ENCODE results near the gene WDR64. TPM values are rescaled to one million over a fixed set of nuclear protein-coding genes. Genes with fewer than 3 reads are reported as not detected.
A peak's percentile ranks its signal among the peaks of the same experiment; 100 is the strongest.

Gene WDR64
- total and polyA plus RNA-seq, 2 of the 4 experiments (the other 2 are of a cell fraction): not detected

DNA sequence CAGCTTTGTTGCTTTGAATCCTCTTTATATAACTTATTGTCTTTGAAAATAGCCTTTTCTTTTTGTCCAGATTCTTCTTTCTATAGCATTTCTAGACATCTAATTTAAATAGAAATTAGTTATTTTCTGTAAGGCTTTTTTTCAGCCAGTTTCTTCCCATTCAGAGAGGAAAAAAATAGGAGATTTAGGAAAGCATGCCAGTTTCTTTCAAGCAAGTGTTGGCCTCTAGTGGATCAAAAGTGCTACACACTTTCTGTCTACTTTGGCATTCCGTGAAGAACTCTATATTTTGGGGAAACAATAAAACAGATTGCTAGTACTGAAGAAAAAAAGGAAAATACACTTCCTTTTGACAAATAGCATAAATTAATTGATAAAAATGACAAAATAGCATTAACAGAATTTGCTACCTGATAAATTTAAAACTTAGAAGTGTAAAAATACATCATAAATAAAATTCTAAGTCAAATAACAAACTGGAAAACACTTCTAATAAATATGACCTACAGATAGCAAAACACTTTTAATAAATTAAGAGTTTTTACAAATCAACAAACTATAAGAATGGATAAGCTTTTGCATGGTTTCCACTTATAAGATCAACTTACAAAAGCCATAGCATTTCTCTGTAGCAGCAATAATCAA lies 182.8 kb downstream of the WDR64 start:
- H2AK5ac ChIP-seq (ENCODE audit: low read depth, low read length): no peak overlapping the region
- H3K36me3 ChIP-seq (ENCODE audit: control insufficient read depth, insufficient read depth, low read length): no peaks in the 10 kb centered on the region
- no peak overlapping the region for H4K91ac ChIP-seq (ENCODE audit: insufficient read depth, low read depth, low read length)
- H3K4me3 ChIP-seq (ENCODE audit: insufficient read depth, low read depth, low read length): no peak overlapping the region
- no peak overlapping the region for H2BK5ac ChIP-seq (ENCODE audit: low read depth, low read length, poor library complexity, severe bottlenecking)
- no peak overlapping the region for H2BK20ac ChIP-seq (ENCODE audit: low read depth, low read length)
- intact Hi-C loops (cut with micrococcal nuclease): loop anchor here (1.0 to 2.0 kb wide), 3 partner anchors 198 to 304 kb away; no protein-coding TSS in a partner anchor
- no peak overlapping the region for H2BK15ac ChIP-seq (ENCODE audit: low read depth, low read length)
- TF ChIP-seq CTCF (conservative IDR thresholded peaks at IDR 0.05; ENCODE audit: low read depth, low read length) (peak; percentile 87), RAD21 (IDR thresholded peaks at IDR 0.05; ENCODE audit: low read length) (peak; percentile 81), SMC3 (IDR thresholded peaks at IDR 0.05; ENCODE audit: low read depth, low read length) (peak; percentile 63), ELK1 (IDR thresholded peaks at IDR 0.05; ENCODE audit: borderline replicate concordance, low read depth, low read length) (no peak), CEBPB (IDR thresholded peaks at IDR 0.05; ENCODE audit: low read depth, low read length) (no peak)
- TF ChIP-seq, protein P1, sequence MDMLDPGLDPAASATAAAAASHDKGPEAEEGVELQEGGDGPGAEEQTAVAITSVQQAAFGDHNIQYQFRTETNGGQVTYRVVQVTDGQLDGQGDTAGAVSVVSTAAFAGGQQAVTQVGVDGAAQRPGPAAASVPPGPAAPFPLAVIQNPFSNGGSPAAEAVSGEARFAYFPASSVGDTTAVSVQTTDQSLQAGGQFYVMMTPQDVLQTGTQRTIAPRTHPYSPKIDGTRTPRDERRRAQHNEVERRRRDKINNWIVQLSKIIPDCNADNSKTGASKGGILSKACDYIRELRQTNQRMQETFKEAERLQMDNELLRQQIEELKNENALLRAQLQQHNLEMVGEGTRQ (IDR thresholded peaks at IDR 0.05; ENCODE audit: low read depth, low read length): no peak
- peaks cover 2% of the 10 kb centered on the region; the same call in 1 of the 2 replicates for H4K20me1 ChIP-seq (ENCODE audit: insufficient read depth, low read length)
- no peak overlapping the region for H2AFZ ChIP-seq (replicated peaks; ENCODE audit: low read length, poor library complexity)
- no peak overlapping the region for H4K8ac ChIP-seq (ENCODE audit: low read depth in 2 of 2, low read length in 2 of 2)
- peak; percentile 79 for DNase-seq
- H3K23ac ChIP-seq (ENCODE audit: low read depth, low read length): no peak overlapping the region
- in situ Hi-C loops (cut with MboI; ENCODE audit: low sequenced_read_pairs): loop anchor here (5.0 kb wide), 2 partner anchors 223 to 313 kb away; no protein-coding TSS in a partner anchor
- H3K9me3 ChIP-seq (ENCODE audit: control insufficient read depth, insufficient read depth, low read length): no peaks in the 10 kb centered on the region
- peaks cover 3% of the 10 kb centered on the region for H3K9me1 ChIP-seq (ENCODE audit: insufficient read depth, low read length)
- BruUV-seq (replicated peaks): no TSS peak
- no peak overlapping the region for H3K4me2 ChIP-seq (ENCODE audit: low read depth, low read length)
- H3K14ac ChIP-seq (replicated peaks; ENCODE audit: low read depth, low read length): no peak overlapping the region
- H3K79me1 ChIP-seq (ENCODE audit: low read depth in 1 of 2, low read length in 2 of 2): no peaks in the 10 kb centered on the region
- H3K27me3 ChIP-seq (ENCODE audit: control insufficient read depth, insufficient read depth, low read length): no peaks in the 10 kb centered on the region
- H3K56ac ChIP-seq (ENCODE audit: extremely low read depth, insufficient read depth, low read length): no peak overlapping the region
- dilution Hi-C loops (cut with HindIII; ENCODE audit: low sequenced_read_pairs, unreplicated experiment): no loop called here
- H4K5ac ChIP-seq (ENCODE audit: low read depth, low read length): no peak overlapping the region
- no peak overlapping the region for H3K18ac ChIP-seq (ENCODE audit: low read depth, low read length)
- H3K4me1 ChIP-seq (ENCODE audit: control insufficient read depth, insufficient read depth, low read length): peaks cover 11% of the 10 kb centered on the region
- no CpG with 5 or more reads among the region's 1 CpG for WGBS, 2 experiments (ENCODE audit: extremely low coverage in 2 of 2, insufficient read length in 1 of 2)
- CTCF ChIA-PET: interaction anchor here (0.6 to 1.9 kb wide), 6 partner anchors 10 to 255 kb away, joined by 3 to 6 read pairs (median 4); no protein-coding TSS in a partner anchor
- H3K4ac ChIP-seq (ENCODE audit: low read depth, low read length): no peak overlapping the region
- no peak overlapping the region for H2BK120ac ChIP-seq (ENCODE audit: low read depth, low read length)
- no peak overlapping the region for H3K27ac ChIP-seq (ENCODE audit: insufficient read depth, low read length)
- peak; percentile 40 for ATAC-seq (ENCODE audit: low read depth)
- POLR2A ChIA-PET (ENCODE audit: unreplicated experiment): no interaction called here
- H3K9ac ChIP-seq (ENCODE audit: low read depth, low read length): no peak overlapping the region
- H2AK9ac ChIP-seq (replicated peaks; ENCODE audit: low read depth, low read length, poor library complexity): no peak overlapping the region
